GM21528 (cell line): ENCODE data around the gene IGFL3.
"Not testable (repeated sequence)": the region's sequence is repeated elsewhere in the genome, so short reads cannot be mapped to it uniquely, and the experiment has no call there.

Source experiments
- ATAC-seq: cut with Tn5 transposase; IDR thresholded peaks from one replicate; pipeline ENCODE4 v1.9.1; 2021; ENCODE audit warnings: mild to moderate bottlenecking, moderate library complexity; ENCODE audit not compliant: unreplicated experiment, low FRiP score

IGFL3 gene

DNA sequence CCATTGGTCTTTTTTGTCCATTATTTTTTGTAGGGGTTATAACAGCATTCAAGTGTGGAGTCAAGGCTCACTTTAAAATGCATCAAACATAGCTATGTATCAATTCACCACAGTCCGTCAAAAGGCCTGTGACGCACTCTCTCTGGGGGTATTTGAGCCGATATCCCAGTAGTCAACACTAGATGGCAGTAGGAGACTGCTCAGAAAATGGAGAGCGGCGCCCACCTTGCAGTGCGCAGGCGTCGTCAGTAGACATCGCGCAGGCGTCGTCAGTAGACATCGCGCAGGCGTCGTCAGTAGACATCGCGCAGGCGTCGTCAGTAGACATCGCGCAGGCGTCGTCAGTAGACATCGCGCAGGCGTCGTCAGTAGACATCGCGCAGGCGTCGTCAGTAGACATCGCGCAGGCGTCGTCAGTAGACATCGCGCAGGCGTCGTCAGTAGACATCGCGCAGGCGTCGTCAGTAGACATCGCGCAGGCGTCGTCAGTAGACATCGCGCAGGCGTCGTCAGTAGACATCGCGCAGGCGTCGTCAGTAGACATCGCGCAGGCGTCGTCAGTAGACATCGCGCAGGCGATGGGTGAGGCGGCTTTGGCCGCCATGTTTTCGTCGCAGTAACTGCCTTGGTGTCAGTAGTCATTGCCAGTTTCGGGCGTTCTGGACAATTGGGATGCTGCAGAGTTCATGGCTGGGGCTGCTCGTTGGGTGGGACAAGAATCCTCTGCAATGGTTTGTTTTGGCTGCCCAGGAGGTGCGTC is 45.7 kb downstream of the IGFL3 start:
- not testable (repeated sequence) for ATAC-seq

DNA sequence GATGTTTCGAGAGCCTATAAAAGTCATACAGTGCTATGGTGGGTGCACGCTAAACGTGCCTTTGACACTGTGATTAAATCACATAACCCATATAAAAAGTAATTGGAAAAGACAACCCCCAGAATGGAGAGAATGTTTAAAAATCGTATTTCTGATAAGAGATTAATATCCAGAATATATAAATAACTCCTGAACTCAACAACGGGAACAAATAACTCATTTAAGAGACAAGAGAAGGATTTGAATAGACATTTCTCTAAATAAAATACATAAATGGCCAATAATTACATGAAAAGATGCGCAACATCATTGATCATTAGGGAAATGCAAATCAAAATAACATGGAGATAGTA is 46.7 kb downstream of the IGFL3 start:
- ATAC-seq: no peak

DNA sequence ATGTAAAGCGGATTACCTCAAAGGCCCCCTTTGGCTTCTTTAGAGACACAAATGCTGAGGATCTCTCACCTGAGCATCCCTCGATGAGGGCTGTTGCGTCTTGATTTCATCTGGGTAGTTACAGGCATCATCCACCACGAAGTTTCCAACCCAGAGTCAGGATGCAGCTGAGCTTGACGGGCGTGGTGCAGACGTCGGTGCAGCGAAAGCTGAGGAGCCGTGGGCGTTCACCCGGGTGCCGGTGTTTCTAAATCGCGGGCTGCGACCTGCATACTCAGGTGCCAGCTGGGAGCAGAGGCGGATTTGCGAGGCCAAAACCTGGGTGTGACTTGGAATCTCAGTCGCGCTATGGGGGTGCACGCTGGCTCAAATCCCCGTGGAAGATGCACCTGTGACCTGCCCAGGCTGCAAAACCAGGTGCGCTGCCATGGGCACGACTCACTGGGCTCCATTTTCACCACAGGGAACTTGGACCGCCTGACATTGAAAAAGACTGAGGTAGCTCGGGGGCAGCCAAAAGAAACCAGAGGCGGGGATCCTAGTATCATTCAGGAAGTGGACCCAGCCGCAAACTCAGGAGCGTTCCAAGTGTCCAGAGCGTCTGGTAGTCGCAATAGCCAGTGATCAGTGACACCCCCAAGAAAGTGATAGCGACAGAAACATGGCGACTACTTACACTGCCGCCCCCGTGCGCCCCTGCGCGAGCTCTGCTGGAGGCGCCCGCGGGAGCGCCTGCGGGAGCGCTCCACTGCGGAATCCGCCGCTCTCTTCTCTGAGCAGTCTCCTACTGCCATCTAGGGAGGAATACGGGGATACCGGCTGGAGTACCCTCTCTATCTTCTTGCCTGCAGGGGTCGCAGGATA is 47.3 kb downstream of the IGFL3 start:
- no peak for ATAC-seq

DNA sequence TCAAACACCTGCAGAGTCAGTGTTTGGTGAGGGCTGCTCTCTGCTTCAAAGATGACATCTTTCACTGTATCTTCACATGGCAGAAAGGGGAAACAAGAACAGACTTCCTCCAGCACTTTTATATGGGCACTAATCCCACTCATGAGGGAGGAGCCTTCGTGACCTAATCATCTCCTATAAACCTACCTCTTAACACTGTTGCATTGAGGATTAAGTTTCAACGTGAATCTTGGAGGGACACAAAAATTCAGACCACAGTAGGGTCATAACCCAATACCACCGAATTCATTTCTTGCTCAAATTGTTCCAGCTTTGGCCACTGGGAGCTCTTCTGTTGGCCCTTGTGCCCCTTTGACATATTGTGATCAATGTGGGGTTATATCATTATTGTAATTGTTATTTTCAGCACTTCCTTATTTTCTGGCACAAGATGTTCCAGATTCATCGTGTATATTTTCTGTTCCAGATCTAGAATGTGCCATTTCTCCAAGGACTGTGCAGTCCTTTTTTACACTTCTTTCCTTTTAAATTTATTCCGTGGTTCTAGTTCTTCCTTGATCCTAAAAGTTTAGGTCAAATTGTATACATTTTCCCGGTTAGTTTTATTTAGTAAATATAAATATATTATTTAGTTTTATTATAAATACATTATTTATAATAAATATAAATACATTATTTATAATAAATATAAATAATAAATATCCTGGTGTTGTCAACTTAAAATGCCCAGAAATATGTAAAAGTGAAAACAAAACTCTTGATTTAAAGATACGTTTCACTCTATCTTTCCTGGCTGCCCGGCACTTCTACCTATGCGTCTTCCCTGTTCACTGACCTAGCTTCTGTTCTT is 48.2 kb downstream of the IGFL3 start:
- ATAC-seq: no peak

GRCh38 chr19:46073268-46073922 is 51.1 kb downstream of the IGFL3 start:
- no peak for ATAC-seq
